Ovary (tissue), 3 donors: ENCODE results near the gene NTNG2.

Experiments used
- POLR2A ChIP-seq: fragments of 450-650 bp; IDR thresholded peaks from one replicate; pipeline ENCODE4 v1.6.1; 2017; ENCODE audit warnings: antibody characterized with exemption, mild to moderate bottlenecking, moderate library complexity
- TF ChIP-seq, protein P1 (sequence below), 3 donors: fragments of 450-650 bp in 2 of 3; fragments of 200-600 bp in 1 of 3; IDR thresholded peaks; one replicate each; pipeline versions ENCODE4 v1.5.1 to v1.8.0; 2016 to 2022; ENCODE audit warnings: antibody characterized with exemption in 3 of 3, mild to moderate bottlenecking in 1 of 3
- donor health status: DM: no; HTN: no; CAD: no.

DNA sequence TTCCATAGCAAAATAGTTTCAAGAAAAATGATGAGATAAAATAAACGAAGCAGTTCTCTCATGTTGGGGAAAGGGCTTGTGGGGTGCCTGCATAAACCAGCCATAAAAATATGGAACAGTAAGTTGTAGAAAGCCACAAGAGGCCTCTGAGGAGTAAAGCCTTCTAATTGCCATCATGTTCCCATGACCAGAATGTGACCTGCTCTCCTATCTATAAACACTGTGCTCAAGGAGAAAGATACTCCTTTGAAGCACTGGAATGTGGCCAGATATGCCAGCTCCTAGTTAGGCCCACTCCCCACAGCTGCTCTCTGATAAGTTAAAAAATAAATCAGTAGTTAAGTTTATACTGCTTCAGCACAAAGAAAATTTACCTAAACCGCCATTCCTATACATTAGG, 127.1 kb downstream of the NTNG2 start:
- no peak for TF ChIP-seq POLR2A
- TF ChIP-seq, protein P1, sequence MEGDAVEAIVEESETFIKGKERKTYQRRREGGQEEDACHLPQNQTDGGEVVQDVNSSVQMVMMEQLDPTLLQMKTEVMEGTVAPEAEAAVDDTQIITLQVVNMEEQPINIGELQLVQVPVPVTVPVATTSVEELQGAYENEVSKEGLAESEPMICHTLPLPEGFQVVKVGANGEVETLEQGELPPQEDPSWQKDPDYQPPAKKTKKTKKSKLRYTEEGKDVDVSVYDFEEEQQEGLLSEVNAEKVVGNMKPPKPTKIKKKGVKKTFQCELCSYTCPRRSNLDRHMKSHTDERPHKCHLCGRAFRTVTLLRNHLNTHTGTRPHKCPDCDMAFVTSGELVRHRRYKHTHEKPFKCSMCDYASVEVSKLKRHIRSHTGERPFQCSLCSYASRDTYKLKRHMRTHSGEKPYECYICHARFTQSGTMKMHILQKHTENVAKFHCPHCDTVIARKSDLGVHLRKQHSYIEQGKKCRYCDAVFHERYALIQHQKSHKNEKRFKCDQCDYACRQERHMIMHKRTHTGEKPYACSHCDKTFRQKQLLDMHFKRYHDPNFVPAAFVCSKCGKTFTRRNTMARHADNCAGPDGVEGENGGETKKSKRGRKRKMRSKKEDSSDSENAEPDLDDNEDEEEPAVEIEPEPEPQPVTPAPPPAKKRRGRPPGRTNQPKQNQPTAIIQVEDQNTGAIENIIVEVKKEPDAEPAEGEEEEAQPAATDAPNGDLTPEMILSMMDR (IDR thresholded peaks at IDR 0.05) = no peak
